ENCODE data around the gene VPS50.

- TF ChIP-seq CTCF (IDR thresholded peaks at IDR 0.05) (no peak), POLR2A (IDR thresholded peaks at IDR 0.05) (no peak)
Observed at GRCh38 chr7:93218997-93219827, 13.0 kb upstream of the VPS50 start.
